Adrenal gland (tissue), 12 donors: ENCODE results near the gene ANAPC2. TPM values are rescaled to one million over a fixed set of nuclear protein-coding genes. Genes with fewer than 3 reads are reported as not detected.

Experiments
- DNase-seq, 7 donors: peaks; one replicate each; pipeline ENCODE4 v3.0.0-alpha.2; 2019 to 2020
- H3K27ac ChIP-seq, 5 donors: fragments of 200-600 bp; sonication (generic) in 4 of 5; 1 replicate in 3 of 5; 2 replicates in 2 of 5; pipeline versions ENCODE4 v1.5.1 to v1.8.0; 2016 to 2020; ENCODE audit warnings: mild to moderate bottlenecking in 1 of 5
- H3K27me3 ChIP-seq: fragments of 200-600 bp; 2 replicates; pipeline ENCODE4 v1.8.0; 2021
- H3K36me3 ChIP-seq, 2 donors: fragments of 200-600 bp; replicated peaks in 1 of 2; 1 replicate in 1 of 2; 2 replicates in 1 of 2; pipeline versions ENCODE4 v1.5.1 to v1.8.0; 2018 to 2022
- H3K4me1 ChIP-seq, 2 donors: fragments of 200-600 bp; replicated peaks in 1 of 2; 1 replicate in 1 of 2; 2 replicates in 1 of 2; pipeline versions ENCODE4 v1.5.1 to v1.8.0; 2018 to 2021
- H3K4me3 ChIP-seq, 4 donors: fragments of 200-600 bp; sonication (generic) in 3 of 4; one replicate each; pipeline ENCODE4 v1.5.1; 2016 to 2018
- H3K9me3 ChIP-seq, 3 donors: fragments of 200-600 bp; sonication (generic) in 1 of 3; replicated peaks in 1 of 3; 1 replicate in 2 of 3; 2 replicates in 1 of 3; pipeline versions ENCODE4 v1.5.1 to v1.8.0; 2016 to 2021
- POLR2A ChIP-seq, 2 donors: fragments of 450-650 bp; IDR thresholded peaks; one replicate each; pipeline ENCODE4 v1.6.1; 2017; ENCODE audit warnings: antibody characterized with exemption in 2 of 2, mild to moderate bottlenecking in 2 of 2, moderate library complexity in 1 of 2
- WGBS, 4 donors: extraction: QIAGEN DNeasy Blood & Tissue Kit in 2 of 4; methylation state at CpG; one replicate each; pipeline versions ENCODE4 v1.1.5 to v1.1.7; 2013 to 2017; 5-methylcytosine and 5-hydroxymethylcytosine counted together
- intact Hi-C, 2 donors: fragments of 100-400 bp; cut with DNase I; formaldehyde crosslinking; loops; one replicate each; pipeline versions ENCODE4 v1.14.1 to v1.15.0; 2022 to 2023
- polyA plus RNA-seq, 3 donors: library from polyadenylated mRNA; stranded (reverse); fragments of 200-250 nt in 2 of 3; fragments of 350-450 nt in 1 of 3; fragmentation: Illumina TruSeq in 1 of 3; extraction: RNeasy Lipid Tissue Mini Kit (QIAGEN cat#74804) in 1 of 3; gene quantifications; one replicate each; pipeline ENCODE4 v1.2.3, GENCODE V29; 2013 to 2014
- total RNA-seq, 9 donors: library from RNA; depleted of rRNA in 4 of 9; stranded (reverse); fragments of >200 nt in 4 of 9; fragments of 120-200 nt in 1 of 9; fragmentation: NEBNext Ultra II Directional in 1 of 9; extraction: Animal tissue kit (Norgen Biotek cat#: 25700) in 1 of 9; gene quantifications; one replicate each; pipeline versions ENCODE4 v1.1.0 to v1.2.4, GENCODE V29; 2013 to 2023
- TF ChIP-seq, protein P1 (sequence below), 6 experiments: fragments of 450-650 bp in 4 of 6; fragments of 200-600 bp in 2 of 6; sonication (generic) in 1 of 6; IDR thresholded peaks; 1 replicate in 5 of 6; 2 replicates in 1 of 6; pipeline versions ENCODE4 v1.5.1 to v1.8.0; 2016 to 2021; ENCODE audit warnings: antibody characterized with exemption in 6 of 6, mild to moderate bottlenecking in 2 of 6, moderate library complexity in 1 of 6
- donor health status: healthy with polysubstance abuse.
- donor health status: Bipolar disorder and iron deficiency.
- donor health status: DM: yes; HTN: yes; CAD: no.
- donor health status: DM: no; HTN: no; CAD: no.
- donor health status: DM: no; HTN: no; CAD: no.
- donor health status: DM: yes; HTN: yes; CAD: no.

ANAPC2 gene
- total and polyA plus RNA-seq, 12 donors: 7.1 to 162 (median 32.0) TPM

DNA sequence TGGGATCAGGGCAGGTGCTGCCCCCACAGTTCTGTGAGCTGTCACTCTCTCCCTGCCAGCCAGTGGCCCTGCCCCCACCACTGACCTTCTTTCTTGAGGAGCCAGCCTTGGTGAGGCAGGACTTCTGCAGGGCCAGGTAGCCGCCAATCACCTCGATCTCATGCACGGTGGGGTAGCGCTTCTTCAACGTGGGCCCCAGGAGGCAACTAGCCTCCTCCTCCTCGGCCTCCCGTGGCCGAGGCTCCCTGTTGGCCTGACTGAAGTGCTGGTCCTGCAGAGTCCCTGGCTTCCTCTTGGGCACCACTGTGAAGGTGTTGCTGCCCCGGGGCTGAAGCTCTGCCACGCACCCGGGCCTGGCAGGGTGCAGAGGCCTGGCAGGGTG is 10.5 kb upstream of the ANAPC2 start:
- TF ChIP-seq, protein P1, sequence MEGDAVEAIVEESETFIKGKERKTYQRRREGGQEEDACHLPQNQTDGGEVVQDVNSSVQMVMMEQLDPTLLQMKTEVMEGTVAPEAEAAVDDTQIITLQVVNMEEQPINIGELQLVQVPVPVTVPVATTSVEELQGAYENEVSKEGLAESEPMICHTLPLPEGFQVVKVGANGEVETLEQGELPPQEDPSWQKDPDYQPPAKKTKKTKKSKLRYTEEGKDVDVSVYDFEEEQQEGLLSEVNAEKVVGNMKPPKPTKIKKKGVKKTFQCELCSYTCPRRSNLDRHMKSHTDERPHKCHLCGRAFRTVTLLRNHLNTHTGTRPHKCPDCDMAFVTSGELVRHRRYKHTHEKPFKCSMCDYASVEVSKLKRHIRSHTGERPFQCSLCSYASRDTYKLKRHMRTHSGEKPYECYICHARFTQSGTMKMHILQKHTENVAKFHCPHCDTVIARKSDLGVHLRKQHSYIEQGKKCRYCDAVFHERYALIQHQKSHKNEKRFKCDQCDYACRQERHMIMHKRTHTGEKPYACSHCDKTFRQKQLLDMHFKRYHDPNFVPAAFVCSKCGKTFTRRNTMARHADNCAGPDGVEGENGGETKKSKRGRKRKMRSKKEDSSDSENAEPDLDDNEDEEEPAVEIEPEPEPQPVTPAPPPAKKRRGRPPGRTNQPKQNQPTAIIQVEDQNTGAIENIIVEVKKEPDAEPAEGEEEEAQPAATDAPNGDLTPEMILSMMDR (IDR thresholded peaks at IDR 0.05): no peak
- no peak for TF ChIP-seq POLR2A (IDR thresholded peaks at IDR 0.05)
- intact Hi-C loops: no loop called here
- Histone ChIP-seq H3K36me3 (no peaks in the 10 kb centered on the region), H3K27ac (no peak overlapping the region), H3K27me3 (no peaks in the 10 kb centered on the region), H3K4me1 (peaks cover 6 to 46% of the 10 kb centered on the region in 2 donors), H3K4me3 (no peak overlapping the region), H3K9me3 (no peaks in the 10 kb centered on the region)
- 47 to 80% (median 59%) methylated on average over 1 to 11 of the region's 11 CpGs for WGBS, 4 donors
- DNase-seq: no peak

DNA sequence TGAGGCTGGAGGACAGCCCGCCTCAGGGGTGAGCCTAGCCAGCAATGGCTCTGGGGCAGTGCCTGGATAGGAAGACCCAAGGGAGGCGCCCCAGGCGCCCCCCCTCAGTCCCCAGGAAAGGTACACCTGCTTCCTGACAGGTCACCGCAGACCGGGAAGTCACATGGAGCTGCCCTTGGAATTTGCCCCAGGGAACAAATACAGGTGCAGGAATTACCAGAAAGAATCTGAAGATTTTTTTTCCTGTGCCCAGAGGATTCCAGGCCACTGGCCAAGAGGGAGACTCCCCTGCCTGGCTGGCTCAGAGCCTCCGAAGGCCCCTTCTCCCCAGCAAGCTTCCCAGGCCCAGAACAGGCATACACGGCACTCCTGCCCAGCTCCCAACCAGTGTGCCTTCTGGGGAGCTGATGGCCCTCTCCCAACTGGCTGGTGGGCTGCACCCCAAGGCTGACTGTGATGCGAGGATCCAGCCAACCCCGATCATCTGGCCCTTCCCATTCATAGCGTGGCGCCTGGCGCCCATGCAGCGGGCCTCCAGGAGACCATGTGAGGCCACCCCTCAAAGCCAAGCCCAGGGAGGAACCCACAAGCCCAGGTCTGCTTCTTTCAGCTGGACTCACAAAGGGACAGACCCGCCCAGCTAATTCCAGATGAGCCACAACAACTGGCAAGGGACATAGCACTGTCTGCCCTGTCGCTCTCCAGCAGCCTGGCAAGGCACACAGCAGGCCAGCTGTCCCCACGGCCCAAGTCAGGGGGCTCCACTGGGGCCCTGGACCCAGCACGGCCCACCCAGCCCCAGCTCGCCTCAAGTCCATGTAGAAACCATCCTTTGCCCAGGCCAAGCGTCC is 9.9 kb upstream of the ANAPC2 start:
- H3K27ac ChIP-seq: no peak overlapping the region
- TF ChIP-seq, protein P1 (IDR thresholded peaks at IDR 0.05): no peak
- no peak for TF ChIP-seq POLR2A (IDR thresholded peaks at IDR 0.05)
- intact Hi-C loops: no loop called here
- no peak overlapping the region for H3K4me3 ChIP-seq
- H3K4me1 ChIP-seq: peaks cover 6 to 40% of the 10 kb centered on the region in 2 donors
- WGBS, 4 donors: 79 to 90% (median 81%) methylated on average over 6 to 19 of the region's 19 CpGs
- no peaks in the 10 kb centered on the region for H3K9me3 ChIP-seq
- H3K36me3 ChIP-seq: no peaks in the 10 kb centered on the region
- no peak for DNase-seq
- no peaks in the 10 kb centered on the region for H3K27me3 ChIP-seq

DNA sequence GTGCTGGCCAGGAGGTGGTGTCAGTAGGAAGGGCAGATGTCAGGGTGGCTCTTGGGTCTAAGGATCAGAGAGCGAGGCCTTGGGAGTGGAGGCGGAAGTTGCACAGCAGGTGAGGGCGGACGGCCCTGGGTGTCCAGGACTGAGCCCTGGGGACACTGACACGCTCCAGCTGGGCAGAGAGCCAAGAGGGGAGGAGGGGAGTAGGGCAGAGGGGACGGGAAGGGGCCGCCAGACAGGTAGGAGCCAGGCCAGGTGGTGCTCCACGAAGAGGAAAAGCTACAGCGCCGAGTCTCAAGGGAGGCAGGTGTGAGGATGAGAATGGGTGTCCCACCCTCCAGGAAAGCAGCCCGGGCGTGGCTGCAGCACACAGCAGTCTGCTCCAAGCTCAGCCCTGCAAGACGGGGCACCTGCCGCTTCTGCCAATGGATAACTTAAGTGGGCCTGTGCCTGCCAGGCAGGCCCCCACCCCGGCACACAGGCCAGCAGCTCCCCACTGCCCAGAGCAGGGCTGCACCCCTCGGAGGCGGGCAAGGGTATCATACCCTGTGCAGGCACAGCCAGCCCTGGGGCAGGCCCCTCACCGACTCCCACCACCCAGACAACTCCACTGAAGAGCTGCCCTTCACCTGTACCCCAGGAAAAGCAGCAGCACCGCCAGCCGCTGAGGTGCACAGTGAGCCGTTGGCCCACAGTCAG is 7.3 kb upstream of the ANAPC2 start:
- Histone ChIP-seq H3K27me3 (no peaks in the 10 kb centered on the region), H3K4me1 (peaks cover 0 to 24% of the 10 kb centered on the region in 2 donors), H3K27ac (no peak overlapping the region), H3K4me3 (no peak overlapping the region), H3K9me3 (no peaks in the 10 kb centered on the region), H3K36me3 (peaks cover 0 to 14% of the 10 kb centered on the region in 2 donors)
- TF ChIP-seq, protein P1 (IDR thresholded peaks at IDR 0.05): no peak
- no peak for TF ChIP-seq POLR2A (IDR thresholded peaks at IDR 0.05)
- DNase-seq: no peak
- intact Hi-C loops: no loop called here
- WGBS, 4 donors: 83 to 88% (median 87%) methylated on average over 13 to 21 of the region's 21 CpGs

DNA sequence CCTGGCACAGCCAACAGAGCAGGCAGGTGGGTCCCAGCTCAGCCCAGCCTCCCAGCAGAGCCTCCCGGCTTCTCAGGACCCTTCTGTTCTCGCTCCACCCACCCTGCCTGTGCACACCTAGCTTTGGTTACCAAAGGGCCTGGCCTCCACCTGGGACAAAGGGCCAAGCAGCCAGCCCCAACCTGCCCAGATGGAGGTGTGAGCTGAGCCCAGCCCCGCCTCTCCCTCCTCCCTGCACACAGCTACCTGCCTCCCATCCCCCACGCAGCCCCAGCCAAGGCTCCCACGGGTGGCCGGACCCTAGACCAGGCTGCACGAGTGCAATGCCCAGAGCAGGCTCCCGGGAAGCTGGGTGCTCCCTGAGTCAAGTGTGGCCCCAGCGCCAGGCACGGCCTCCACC is 6.5 kb upstream of the ANAPC2 start:
- TF ChIP-seq POLR2A (IDR thresholded peaks at IDR 0.05): no peak
- TF ChIP-seq, protein P1 (IDR thresholded peaks at IDR 0.05): no peak
- WGBS, 4 donors: 80 to 89% (median 80%) methylated on average over 3 to 10 of the region's 10 CpGs; no CpG with 5 or more reads in 1 of the 4 donors
- Histone ChIP-seq H3K4me3 (no peak overlapping the region), H3K36me3 (peaks cover 0 to 22% of the 10 kb centered on the region in 2 donors), H3K9me3 (no peaks in the 10 kb centered on the region), H3K27me3 (no peaks in the 10 kb centered on the region), H3K4me1 (peaks cover 3 to 29% of the 10 kb centered on the region in 2 donors), H3K27ac (no peak overlapping the region)
- DNase-seq: no peak
- intact Hi-C loops: no loop called here
